Activated T-cell treated with anti-CD3 and anti-CD28 coated beads, Interleukin-2, amount 50 U/mL, for 1 hour (primary cell): ENCODE measurements around the gene KCNT1.
A peak's percentile ranks its signal among the peaks of the same experiment; 100 is the strongest.
"Not testable (repeated sequence)": the region's sequence is repeated elsewhere in the genome, so short reads cannot be mapped to it uniquely, and the experiment has no call there.

ENCODE experiments used
- DNase-seq: peaks from one replicate; pipeline ENCODE4 v3.0.0-alpha.2; 2020

Gene KCNT1

DNA sequence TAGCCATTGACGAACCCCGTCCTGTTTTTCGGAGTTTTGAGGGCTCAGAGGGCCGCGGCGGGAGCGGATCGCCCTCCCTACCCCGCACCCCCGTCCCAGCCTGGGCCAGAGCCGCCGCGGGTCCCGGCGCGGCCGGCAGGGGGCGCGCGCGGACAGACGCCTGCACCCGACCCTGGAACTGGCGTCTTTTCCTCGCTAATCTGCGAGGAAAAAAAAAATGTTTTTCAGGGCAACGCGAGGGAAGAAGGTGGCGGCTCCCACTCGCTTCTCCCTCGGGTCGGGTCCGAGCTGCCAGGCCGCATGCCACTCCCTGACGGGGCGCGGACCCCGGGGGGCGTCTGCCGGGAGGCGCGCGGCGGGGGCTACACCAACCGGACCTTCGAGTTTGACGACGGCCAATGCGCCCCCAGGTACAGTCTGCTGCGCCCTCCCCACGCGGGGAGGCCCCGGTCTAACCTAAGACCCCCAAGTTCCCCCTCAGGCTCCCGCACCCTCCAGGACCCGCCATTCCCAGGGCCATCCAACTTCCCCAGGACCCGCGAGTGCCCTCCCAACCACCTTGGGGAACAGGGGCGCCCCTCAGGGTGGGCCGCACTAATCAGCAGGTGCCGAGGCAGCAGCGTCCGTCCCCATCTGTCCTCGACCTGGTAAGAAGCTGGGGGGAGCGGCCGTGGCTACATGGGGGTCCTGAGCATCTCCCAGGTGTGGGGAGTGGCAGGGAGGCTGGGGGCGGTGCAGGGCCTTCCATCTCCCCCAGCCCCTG is at the start of gene KCNT1:
Gene KCNT1, plus strand, starts transcription at position 227 of the 763 bp plus-strand sequence. Its CDS starts 74 bp downstream, at position 301.
- peak; percentile 65 for DNase-seq

GRCh38 chr9:135655317-135655716 is 46.7 kb upstream of the KCNT1 start:
- DNase-seq: no peak

DNA sequence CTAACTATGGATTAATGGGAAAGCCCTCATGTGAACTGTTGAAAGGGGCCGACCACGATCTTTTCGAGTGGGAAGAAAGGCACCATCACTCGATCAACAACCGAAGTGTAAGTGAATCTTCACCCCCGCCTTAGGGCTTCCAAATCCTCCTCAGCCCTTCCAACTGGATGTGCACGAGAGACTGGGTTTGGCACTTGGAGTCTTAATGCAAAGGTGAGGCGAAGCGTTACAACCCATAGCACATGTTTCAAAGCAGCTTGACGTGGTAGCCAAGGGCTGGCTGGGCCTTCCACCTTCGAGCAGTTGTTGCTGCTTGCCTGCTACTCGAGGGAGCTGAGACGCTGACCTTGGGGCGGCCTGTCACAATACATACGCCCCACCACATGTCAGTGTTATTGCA is 44.6 kb upstream of the KCNT1 start:
- DNase-seq: no peak

DNA sequence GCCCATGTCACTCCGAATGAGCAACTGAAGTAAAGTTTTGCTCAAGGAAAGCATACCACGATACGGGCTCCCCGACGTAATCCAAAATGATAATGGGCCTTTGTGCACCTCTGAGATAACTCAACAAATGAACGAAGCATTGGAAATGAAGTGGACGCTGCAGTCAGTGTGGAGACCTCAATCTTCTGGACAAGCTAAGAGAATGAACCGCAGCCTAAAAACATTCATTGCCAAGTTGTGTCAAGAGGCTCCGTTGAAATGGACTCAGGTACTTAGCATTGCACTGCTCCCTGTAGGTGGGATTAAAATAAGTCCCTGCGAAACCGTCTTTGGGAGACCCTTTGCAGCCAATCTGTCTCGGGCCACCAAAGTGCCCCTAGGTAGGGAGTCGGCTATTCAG is 42.7 kb upstream of the KCNT1 start:
- no peak for DNase-seq

- no peak for DNase-seq
These were observed 41.6 kb upstream of the KCNT1 start for GRCh38 chr9:135660407-135660806.

- no peak for DNase-seq
These were observed 40.0 kb upstream of the KCNT1 start for GRCh38 chr9:135661816-135662560.

- no peak for DNase-seq
These were observed 39.1 kb upstream of the KCNT1 start, which contains the start of gene LCN9 for GRCh38 chr9:135662758-135663450. LCN9 (plus strand) TSS chr9:135663309; CDS start chr9:135663322, 13 bp downstream.

GRCh38 chr9:135663451-135663770 is 38.6 kb upstream of the KCNT1 start:
- DNase-seq: no peak

DNA sequence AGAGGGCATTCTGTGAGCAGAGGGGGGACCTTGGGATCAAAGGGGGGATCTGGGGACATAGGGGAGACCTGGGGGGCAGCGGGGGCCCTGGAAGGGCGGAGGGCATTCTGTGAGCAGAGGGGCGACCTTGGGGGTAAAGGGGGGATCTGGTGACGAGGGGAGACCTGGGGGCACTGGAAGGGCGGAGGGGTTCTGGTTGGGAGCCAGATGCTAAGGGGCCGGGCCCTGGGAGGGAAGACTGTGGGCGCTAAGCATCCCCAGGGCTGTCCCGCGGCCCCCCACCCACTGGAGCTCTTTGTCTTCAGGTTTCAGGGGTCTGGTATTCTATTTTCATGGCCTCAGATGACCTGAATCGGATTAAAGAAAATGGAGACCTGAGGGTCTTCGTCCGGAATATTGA is 38.1 kb upstream of the KCNT1 start:
- DNase-seq: no peak

DNA sequence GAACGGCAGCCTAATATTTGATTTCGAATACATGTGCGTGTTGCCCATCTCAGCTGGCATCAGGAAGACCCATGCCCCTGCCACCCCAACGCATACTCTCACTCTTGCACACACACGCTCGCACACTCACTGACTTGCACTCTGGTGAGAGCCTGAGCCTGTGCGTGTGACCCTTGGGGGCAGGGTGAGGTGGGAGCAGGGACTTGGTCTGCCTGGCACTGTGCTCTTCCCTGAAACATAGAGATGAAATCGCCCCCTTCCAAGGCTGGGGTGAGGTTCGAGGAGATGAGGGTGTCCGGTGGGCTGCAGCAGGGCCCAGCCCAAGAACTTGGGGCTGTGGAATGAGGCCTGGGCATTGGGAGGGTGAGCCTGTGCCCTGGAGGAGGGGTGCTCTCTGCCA is 37.7 kb upstream of the KCNT1 start:
- DNase-seq: no peak

DNA sequence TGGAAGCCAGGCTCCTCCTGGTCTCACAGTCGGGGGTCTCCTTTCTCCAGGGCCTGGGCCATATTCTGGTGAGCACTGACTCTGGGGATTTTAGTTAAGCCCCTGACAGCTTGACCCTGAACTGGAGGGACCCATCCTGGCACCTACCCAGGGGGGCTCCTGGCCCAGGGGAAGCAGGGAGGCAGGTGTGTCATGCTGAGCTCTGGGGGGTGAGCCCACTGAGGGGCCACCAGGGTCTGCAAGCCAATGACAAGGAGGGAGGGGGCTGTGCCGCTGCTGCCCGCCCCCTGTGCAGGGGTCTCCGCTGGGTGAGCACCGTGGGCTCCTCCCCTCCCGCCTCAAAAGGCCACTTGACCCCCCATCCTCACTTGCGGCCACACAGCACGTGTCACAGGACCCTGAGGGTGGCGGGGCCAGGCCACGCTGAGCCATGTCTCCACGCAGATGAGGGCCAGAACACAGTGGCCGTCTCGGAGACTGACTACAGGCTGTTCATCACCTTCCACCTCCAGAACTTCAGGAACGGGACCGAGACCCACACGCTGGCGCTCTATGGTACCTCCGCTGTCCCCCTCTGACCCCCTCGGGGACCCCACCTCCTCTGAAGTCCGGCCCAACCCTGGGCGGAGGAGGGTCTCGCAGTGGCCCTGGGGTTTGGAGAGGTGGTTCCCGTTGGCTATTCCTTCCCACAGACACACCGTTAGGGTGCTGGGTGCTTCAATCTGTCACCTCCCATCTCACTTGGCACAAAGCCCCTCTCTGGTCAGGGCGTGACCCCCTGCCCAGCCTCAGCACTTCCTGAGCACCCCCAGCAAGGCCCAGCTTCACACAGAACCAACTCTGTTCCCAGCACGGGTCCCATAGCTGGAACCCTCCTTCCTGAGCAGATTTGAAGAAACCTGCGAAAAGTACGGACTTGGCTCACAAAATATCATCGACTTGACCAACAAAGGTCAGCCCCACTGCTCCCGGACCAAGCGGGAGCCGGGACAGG is 36.9 kb upstream of the KCNT1 start:
- no peak for DNase-seq

DNA sequence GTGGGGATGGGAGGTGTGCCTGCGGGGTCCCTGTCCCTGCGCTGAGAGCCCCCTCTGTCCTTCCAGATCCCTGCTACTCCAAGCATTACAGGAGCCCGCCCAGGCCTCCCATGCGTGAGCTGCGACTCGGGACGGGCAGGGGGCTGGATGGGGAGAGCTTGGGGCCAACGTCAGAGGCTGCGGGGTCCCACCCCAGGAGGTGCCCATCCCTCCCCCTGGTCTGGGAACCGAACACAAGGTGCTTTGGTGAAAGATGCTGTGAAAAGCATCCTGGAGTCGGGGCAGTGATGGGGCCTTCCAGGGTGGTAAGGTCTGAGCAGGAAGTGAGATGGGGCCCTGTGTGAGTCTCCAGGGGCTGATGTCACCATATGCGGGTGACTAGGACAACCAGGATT is 36.2 kb upstream of the KCNT1 start:
- DNase-seq: no peak

- no peak for DNase-seq
These were observed 35.2 kb upstream of the KCNT1 start for GRCh38 chr9:135666534-135667462.

- DNase-seq: no peak
These were observed 34.5 kb upstream of the KCNT1 start for GRCh38 chr9:135667463-135668001.

GRCh38 chr9:135669018-135669417 is 33.0 kb upstream of the KCNT1 start:
- DNase-seq: not testable (repeated sequence)

GRCh38 chr9:135669616-135670285 is 32.2 kb upstream of the KCNT1 start:
- DNase-seq: peak; percentile 4

DNA sequence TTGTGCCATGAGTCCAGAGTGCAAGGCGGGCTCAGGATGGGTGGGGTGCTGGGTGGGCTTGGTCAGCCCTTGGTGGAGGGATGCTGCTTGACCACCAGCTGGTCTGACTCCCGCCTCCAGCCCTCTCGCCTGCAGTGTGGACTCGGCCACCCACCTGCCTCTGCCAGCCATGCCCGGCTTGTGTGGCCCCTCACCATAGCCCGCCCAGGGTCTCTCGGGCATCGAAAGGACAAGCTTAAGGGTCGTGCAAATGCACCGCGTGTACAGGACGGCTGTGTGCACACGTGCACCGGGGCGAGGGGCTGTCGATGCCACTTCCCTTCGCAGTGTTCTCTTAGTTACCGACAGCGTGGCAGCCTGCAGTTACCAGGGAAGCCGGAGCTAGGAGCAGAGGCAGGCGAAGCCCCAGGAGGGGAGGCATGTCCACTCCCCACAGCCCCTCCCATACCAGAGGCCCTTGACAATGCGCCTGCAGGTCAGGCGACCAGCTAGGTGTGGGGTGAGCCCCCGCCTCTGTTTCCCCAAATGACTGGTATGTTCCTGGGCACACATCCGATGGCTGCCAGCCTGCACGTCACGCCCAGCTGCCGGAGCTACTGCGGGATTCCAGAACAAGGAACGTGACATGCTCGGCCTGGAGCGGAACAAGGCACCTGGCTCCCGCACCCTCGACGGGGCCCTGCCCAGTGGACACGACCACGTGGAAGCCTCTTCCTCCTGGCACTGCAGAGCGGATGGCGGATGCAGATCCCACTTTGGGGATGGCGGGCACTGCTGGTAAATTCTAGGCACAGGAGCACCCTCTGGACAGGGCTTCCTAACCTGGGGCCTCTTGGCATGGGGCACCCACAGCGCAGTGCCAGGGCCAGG is 31.0 kb upstream of the KCNT1 start:
- DNase-seq: no peak

DNA sequence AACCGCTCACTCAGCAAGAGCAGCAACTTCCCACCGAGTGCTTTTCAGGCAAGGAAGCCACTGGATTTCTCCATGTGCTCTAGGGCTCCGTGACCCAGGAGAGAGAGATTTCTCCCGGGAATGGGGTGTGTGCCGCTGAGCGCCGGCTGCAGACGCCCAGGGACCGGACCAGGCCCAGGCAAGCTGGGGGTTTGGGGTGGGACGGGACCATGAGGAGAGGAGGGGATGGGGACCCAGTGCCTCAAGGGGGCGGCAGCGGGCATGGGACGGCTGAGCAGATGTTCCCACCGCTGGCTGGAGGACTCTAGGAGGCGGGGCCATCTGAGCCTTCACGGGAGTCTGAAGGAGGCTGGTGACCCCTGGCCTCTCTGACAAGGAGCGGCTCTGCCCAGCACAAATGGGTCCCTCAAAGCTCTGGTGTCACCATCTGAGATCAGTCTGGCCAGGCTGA is 30.4 kb upstream of the KCNT1 start:
- DNase-seq: no peak

DNA sequence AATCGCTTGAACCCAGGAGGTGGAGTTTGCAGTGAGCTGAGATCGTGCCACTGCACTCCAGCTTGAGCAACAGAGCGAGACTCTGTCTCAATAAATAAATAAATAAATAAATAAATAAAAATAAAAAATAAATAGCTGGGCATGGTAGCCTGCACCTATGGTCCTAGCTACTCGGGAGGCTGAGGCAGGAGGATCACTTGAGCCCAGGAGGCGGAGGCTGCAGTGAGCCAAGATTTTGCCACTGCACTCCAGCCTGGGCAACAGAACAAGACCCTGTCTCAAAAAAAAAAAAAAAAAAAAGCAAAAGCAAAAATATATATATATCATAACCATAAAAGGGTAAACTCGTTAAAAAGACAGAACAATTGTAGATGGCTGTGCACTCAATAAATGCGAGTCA is 29.2 kb upstream of the KCNT1 start:
- DNase-seq: not testable (repeated sequence)
